Measurements from ENCODE around the gene SLC25A22. TPM values are rescaled to one million over a fixed set of nuclear protein-coding genes. Genes with fewer than 3 reads are reported as not detected.

Gene SLC25A22
- total and polyA plus RNA-seq, 8 donors, result 12.5 to 29.4 (median 17.0) TPM

DNA sequence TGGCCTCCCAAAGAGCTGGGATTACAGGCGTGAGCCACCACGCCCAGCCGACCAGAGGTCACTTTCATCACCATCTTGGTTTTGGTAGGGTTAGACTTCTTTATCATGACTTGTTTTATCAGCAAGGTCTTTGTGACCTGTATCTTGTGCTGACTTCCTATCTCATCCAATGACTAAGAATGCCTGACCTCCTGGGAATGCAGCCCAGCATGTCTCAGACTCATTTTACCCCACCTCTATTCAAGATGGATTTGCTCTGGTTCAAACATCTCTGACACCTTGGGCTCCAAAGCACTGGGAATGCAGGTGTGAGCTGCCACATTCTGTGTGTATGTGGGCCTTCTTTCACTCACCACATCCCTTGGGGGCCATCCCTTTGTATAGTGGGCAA is 55.9 kb downstream of the SLC25A22 start:
- no peaks in the 10 kb centered on the region for H3K27me3 ChIP-seq
- H3K9me3 ChIP-seq, result no peaks in the 10 kb centered on the region
- H3K27ac ChIP-seq, result no peak overlapping the region
- no peaks in the 10 kb centered on the region for H3K36me3 ChIP-seq
- intact Hi-C loops (cut with DNase I), result no loop called here
- no peak for ATAC-seq
- DNase-seq, result no peak
- TF ChIP-seq, protein P1, sequence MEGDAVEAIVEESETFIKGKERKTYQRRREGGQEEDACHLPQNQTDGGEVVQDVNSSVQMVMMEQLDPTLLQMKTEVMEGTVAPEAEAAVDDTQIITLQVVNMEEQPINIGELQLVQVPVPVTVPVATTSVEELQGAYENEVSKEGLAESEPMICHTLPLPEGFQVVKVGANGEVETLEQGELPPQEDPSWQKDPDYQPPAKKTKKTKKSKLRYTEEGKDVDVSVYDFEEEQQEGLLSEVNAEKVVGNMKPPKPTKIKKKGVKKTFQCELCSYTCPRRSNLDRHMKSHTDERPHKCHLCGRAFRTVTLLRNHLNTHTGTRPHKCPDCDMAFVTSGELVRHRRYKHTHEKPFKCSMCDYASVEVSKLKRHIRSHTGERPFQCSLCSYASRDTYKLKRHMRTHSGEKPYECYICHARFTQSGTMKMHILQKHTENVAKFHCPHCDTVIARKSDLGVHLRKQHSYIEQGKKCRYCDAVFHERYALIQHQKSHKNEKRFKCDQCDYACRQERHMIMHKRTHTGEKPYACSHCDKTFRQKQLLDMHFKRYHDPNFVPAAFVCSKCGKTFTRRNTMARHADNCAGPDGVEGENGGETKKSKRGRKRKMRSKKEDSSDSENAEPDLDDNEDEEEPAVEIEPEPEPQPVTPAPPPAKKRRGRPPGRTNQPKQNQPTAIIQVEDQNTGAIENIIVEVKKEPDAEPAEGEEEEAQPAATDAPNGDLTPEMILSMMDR (IDR thresholded peaks at IDR 0.05), result no peak
- H3K4me1 ChIP-seq, result peaks cover 5 to 26% of the 10 kb centered on the region in 2 donors
- no peak overlapping the region for H3K4me3 ChIP-seq

Other genes with a start within 250 kb of the SLC25A22 start
- 1 to 10 TPM; 4.1 to 4.5 TPM for gene LMNTD2, start 237.5 kb downstream of the SLC25A22 start, total RNA-seq
- 1 to 10 TPM; 1.6 to 5.2 (median 2.5) TPM for gene LMNTD2, start 237.5 kb downstream of the SLC25A22 start, polyA plus RNA-seq (ENCODE audit: insufficient read length in 6 of 6)
- 10 to 100 TPM; 42.1 to 57.2 TPM for gene RASSF7, start 237.3 kb downstream of the SLC25A22 start, total RNA-seq
- gene RASSF7, start 237.3 kb downstream of the SLC25A22 start, polyA plus RNA-seq (ENCODE audit: insufficient read length in 6 of 6), result 10 to 100 TPM; 17.6 to 31.1 (median 26.3) TPM
- gene PHRF1, start 221.8 kb downstream of the SLC25A22 start, total RNA-seq, result 10 to 100 TPM; 23.9 to 32.7 TPM
- gene PHRF1, start 221.8 kb downstream of the SLC25A22 start, polyA plus RNA-seq (ENCODE audit: insufficient read length in 6 of 6), result 10 to 100 TPM; 18.6 to 29.5 (median 23.5) TPM
- gene IRF7, start 182.3 kb downstream of the SLC25A22 start, total RNA-seq, result 10 to 100 TPM; 38.8 to 50.4 TPM
- 10 to 100 TPM in 5 of 6 donors, 1 to 10 TPM in 1; 9.8 to 14.7 (median 12.8) TPM for gene IRF7, start 182.3 kb downstream of the SLC25A22 start, polyA plus RNA-seq (ENCODE audit: insufficient read length in 6 of 6)
- gene CDHR5, start 173.3 kb downstream of the SLC25A22 start, total RNA-seq, result not detected
- gene CDHR5, start 173.3 kb downstream of the SLC25A22 start, polyA plus RNA-seq (ENCODE audit: insufficient read length in 6 of 6), result under 1 TPM; 0.46 to 0.77 (median 0.69) TPM
- not detected for gene SCT, start 171.1 kb downstream of the SLC25A22 start, total RNA-seq
- gene SCT, start 171.1 kb downstream of the SLC25A22 start, polyA plus RNA-seq (ENCODE audit: insufficient read length in 6 of 6), result 1 to 10 TPM; 1.6 to 3.0 (median 2.5) TPM
- gene DRD4, start 161.0 kb downstream of the SLC25A22 start, total RNA-seq, result under 1 TPM; 0.29 to 0.52 TPM
- 1 to 10 TPM in 2 of 6 donors, under 1 TPM in 4; 0.51 to 1.0 (median 0.82) TPM for gene DRD4, start 161.0 kb downstream of the SLC25A22 start, polyA plus RNA-seq (ENCODE audit: insufficient read length in 6 of 6)
- 10 to 100 TPM; 28.3 to 28.6 TPM for gene DEAF1, start 103.1 kb downstream of the SLC25A22 start, total RNA-seq
- gene DEAF1, start 103.1 kb downstream of the SLC25A22 start, polyA plus RNA-seq (ENCODE audit: insufficient read length in 6 of 6), result 10 to 100 TPM; 35.6 to 52.9 (median 41.0) TPM
- 10 to 100 TPM; 23.6 to 25.2 TPM for gene TMEM80, start 102.5 kb downstream of the SLC25A22 start, total RNA-seq
- 10 to 100 TPM; 26.9 to 34.5 (median 31.9) TPM for gene TMEM80, start 102.5 kb downstream of the SLC25A22 start, polyA plus RNA-seq (ENCODE audit: insufficient read length in 6 of 6)
- gene EPS8L2, start 92.0 kb downstream of the SLC25A22 start, total RNA-seq, result 100 to 1,000 TPM; 114 to 190 TPM
- gene EPS8L2, start 92.0 kb downstream of the SLC25A22 start, polyA plus RNA-seq (ENCODE audit: insufficient read length in 6 of 6), result 10 to 100 TPM; 52.5 to 92.2 (median 76.8) TPM
- 100 to 1,000 TPM; 206 to 322 TPM for gene TALDO1, start 50.8 kb downstream of the SLC25A22 start, total RNA-seq
- gene TALDO1, start 50.8 kb downstream of the SLC25A22 start, polyA plus RNA-seq (ENCODE audit: insufficient read length in 6 of 6), result 100 to 1,000 TPM; 100 to 124 (median 115) TPM
- 10 to 100 TPM; 57.9 to 63.7 TPM for gene GATD1, start 20.8 kb downstream of the SLC25A22 start, total RNA-seq
- 10 to 100 TPM; 51.7 to 87.1 (median 67.1) TPM for gene GATD1, start 20.8 kb downstream of the SLC25A22 start, polyA plus RNA-seq (ENCODE audit: insufficient read length in 6 of 6)
- under 1 TPM in 1 of 2 donors, not detected in 1; 0.47 TPM for gene CEND1, start 8.2 kb downstream of the SLC25A22 start, total RNA-seq
- gene CEND1, start 8.2 kb downstream of the SLC25A22 start, polyA plus RNA-seq (ENCODE audit: insufficient read length in 6 of 6), result under 1 TPM; 0.11 to 0.42 (median 0.33) TPM
- 10 to 100 TPM; 13.8 to 18.6 TPM for gene PIDD1, start 7.0 kb upstream of the SLC25A22 start, total RNA-seq
- gene PIDD1, start 7.0 kb upstream of the SLC25A22 start, polyA plus RNA-seq (ENCODE audit: insufficient read length in 6 of 6), result 10 to 100 TPM in 5 of 6 donors, 1 to 10 TPM in 1; 9.7 to 13.7 (median 12.1) TPM
- gene RPLP2, start 11.7 kb upstream of the SLC25A22 start, total RNA-seq, result 1,000 to 10,000 TPM; 1,620 to 1,802 TPM
- gene RPLP2, start 11.7 kb upstream of the SLC25A22 start, polyA plus RNA-seq (ENCODE audit: insufficient read length in 6 of 6), result 1,000 to 10,000 TPM; 1,154 to 1,526 (median 1,296) TPM
- 100 to 1,000 TPM in 1 of 2 donors, 10 to 100 TPM in 1; 96.3 to 128 TPM for gene PNPLA2, start 20.6 kb upstream of the SLC25A22 start, total RNA-seq
- gene PNPLA2, start 20.6 kb upstream of the SLC25A22 start, polyA plus RNA-seq (ENCODE audit: insufficient read length in 6 of 6), result 10 to 100 TPM; 29.9 to 49.0 (median 39.8) TPM
- gene CRACR2B, start 29.6 kb upstream of the SLC25A22 start, total RNA-seq, result 10 to 100 TPM; 22.6 to 32.1 TPM
- 10 to 100 TPM; 14.2 to 26.0 (median 19.9) TPM for gene CRACR2B, start 29.6 kb upstream of the SLC25A22 start, polyA plus RNA-seq (ENCODE audit: insufficient read length in 6 of 6)
- gene CD151, start 34.7 kb upstream of the SLC25A22 start, total RNA-seq, result 100 to 1,000 TPM; 501 to 815 TPM
- gene CD151, start 34.7 kb upstream of the SLC25A22 start, polyA plus RNA-seq (ENCODE audit: insufficient read length in 6 of 6), result 100 to 1,000 TPM; 122 to 182 (median 145) TPM
- gene POLR2L, start 44.2 kb upstream of the SLC25A22 start, total RNA-seq, result 100 to 1,000 TPM; 140 to 227 TPM
- 100 to 1,000 TPM in 3 of 6 donors, 10 to 100 TPM in 3; 65.2 to 121 (median 97.7) TPM for gene POLR2L, start 44.2 kb upstream of the SLC25A22 start, polyA plus RNA-seq (ENCODE audit: insufficient read length in 6 of 6)
- 100 to 1,000 TPM; 129 to 132 TPM for gene TSPAN4, start 44.6 kb upstream of the SLC25A22 start, total RNA-seq
- gene TSPAN4, start 44.6 kb upstream of the SLC25A22 start, polyA plus RNA-seq (ENCODE audit: insufficient read length in 6 of 6), result 10 to 100 TPM; 46.9 to 75.3 (median 73.2) TPM
- gene CHID1, start 112.5 kb upstream of the SLC25A22 start, total RNA-seq, result 10 to 100 TPM; 92.7 to 94.2 TPM
- 10 to 100 TPM; 81.4 to 95.7 (median 93.7) TPM for gene CHID1, start 112.5 kb upstream of the SLC25A22 start, polyA plus RNA-seq (ENCODE audit: insufficient read length in 6 of 6)
- gene AP2A2, start 127.6 kb upstream of the SLC25A22 start, total RNA-seq, result 10 to 100 TPM; 97.1 to 98.4 TPM
- 10 to 100 TPM; 77.0 to 91.2 (median 81.4) TPM for gene AP2A2, start 127.6 kb upstream of the SLC25A22 start, polyA plus RNA-seq (ENCODE audit: insufficient read length in 6 of 6)
- not detected for gene MUC6, start 238.4 kb upstream of the SLC25A22 start, total RNA-seq
- gene MUC6, start 238.4 kb upstream of the SLC25A22 start, polyA plus RNA-seq (ENCODE audit: insufficient read length in 6 of 6), result 1 to 10 TPM in 1 of 6 donors, under 1 TPM in 5; 0.34 to 1.0 (median 0.56) TPM